ENCODE results near the gene TSPAN17. TPM values are rescaled to one million over a fixed set of nuclear protein-coding genes. Genes with fewer than 3 reads are reported as not detected.
"Not testable (repeated sequence)": the region's sequence is repeated elsewhere in the genome, so short reads cannot be mapped to it uniquely, and the experiment has no call there.

Gene TSPAN17
- total RNA-seq, 1 donor from 2014 or later, result 16.9 TPM

DNA sequence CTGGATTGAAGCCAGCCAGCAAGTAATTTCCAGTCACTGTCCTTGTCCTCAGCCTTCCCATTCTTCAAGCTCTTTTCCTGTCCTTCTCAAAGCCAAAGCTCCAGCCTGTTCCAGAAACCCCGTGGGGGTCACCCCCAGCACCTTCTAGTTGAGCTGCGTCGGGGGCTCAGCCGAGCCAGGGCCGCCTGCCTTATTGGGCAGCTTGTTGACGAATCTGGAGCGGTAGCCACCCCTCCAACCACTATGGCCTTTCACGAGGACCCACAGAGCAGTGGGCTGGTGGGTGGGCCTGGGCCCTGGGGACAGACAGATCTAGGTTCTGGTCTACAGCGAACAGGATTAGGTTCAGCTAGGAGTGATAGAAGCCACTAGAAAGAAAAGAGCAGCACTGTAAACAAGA is 47.3 kb downstream of the TSPAN17 start:
- Histone ChIP-seq H3K4me3 (no peak overlapping the region), H3K36me3 (no peaks in the 10 kb centered on the region), H3K27ac (no peak overlapping the region), H3K4me1 (peaks cover 15% of the 10 kb centered on the region), H3K9me3 (no peaks in the 10 kb centered on the region), H3K27me3 (no peaks in the 10 kb centered on the region)
- TF ChIP-seq, protein P1, sequence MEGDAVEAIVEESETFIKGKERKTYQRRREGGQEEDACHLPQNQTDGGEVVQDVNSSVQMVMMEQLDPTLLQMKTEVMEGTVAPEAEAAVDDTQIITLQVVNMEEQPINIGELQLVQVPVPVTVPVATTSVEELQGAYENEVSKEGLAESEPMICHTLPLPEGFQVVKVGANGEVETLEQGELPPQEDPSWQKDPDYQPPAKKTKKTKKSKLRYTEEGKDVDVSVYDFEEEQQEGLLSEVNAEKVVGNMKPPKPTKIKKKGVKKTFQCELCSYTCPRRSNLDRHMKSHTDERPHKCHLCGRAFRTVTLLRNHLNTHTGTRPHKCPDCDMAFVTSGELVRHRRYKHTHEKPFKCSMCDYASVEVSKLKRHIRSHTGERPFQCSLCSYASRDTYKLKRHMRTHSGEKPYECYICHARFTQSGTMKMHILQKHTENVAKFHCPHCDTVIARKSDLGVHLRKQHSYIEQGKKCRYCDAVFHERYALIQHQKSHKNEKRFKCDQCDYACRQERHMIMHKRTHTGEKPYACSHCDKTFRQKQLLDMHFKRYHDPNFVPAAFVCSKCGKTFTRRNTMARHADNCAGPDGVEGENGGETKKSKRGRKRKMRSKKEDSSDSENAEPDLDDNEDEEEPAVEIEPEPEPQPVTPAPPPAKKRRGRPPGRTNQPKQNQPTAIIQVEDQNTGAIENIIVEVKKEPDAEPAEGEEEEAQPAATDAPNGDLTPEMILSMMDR (IDR thresholded peaks at IDR 0.05), result no peak
- intact Hi-C loops (cut with DNase I), result no loop called here
- DNase-seq (ENCODE audit: extremely low spot score in 2 of 2), result no peak

DNA sequence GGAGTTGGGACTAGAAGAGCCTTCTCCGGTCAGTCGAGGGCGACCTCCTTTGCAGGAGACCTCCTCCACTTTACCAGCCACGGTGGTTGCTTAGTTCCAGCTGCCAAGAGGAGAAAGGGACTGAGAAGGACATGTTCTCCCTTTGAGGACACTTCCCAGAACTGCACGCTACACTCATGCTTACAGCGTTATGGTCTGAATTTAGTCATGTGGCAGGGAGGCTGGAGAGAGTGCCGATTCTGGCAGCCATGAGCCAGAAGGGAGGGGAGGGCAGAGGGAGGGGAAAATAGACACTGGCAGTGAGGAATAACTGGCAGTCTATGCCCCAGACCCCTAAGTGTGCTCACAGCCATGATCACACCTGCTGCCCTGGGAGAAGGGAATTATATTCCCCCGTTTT is 47.8 kb downstream of the TSPAN17 start:
- no peaks in the 10 kb centered on the region for H3K36me3 ChIP-seq
- H3K27me3 ChIP-seq, result no peaks in the 10 kb centered on the region
- intact Hi-C loops (cut with DNase I), result no loop called here
- H3K4me3 ChIP-seq, result no peak overlapping the region
- peaks cover 15% of the 10 kb centered on the region for H3K4me1 ChIP-seq
- no peaks in the 10 kb centered on the region for H3K9me3 ChIP-seq
- no peak overlapping the region for H3K27ac ChIP-seq
- DNase-seq (ENCODE audit: extremely low spot score in 2 of 2), result no peak
- TF ChIP-seq, protein P1 (IDR thresholded peaks at IDR 0.05), result no peak
- TF ChIP-seq POLR2A (IDR thresholded peaks at IDR 0.05) (no peak), POLR2AphosphoS5 (IDR thresholded peaks at IDR 0.05; ENCODE audit: insufficient read depth in 1 of 2, low read depth in 1 of 2) (no peak)

DNA sequence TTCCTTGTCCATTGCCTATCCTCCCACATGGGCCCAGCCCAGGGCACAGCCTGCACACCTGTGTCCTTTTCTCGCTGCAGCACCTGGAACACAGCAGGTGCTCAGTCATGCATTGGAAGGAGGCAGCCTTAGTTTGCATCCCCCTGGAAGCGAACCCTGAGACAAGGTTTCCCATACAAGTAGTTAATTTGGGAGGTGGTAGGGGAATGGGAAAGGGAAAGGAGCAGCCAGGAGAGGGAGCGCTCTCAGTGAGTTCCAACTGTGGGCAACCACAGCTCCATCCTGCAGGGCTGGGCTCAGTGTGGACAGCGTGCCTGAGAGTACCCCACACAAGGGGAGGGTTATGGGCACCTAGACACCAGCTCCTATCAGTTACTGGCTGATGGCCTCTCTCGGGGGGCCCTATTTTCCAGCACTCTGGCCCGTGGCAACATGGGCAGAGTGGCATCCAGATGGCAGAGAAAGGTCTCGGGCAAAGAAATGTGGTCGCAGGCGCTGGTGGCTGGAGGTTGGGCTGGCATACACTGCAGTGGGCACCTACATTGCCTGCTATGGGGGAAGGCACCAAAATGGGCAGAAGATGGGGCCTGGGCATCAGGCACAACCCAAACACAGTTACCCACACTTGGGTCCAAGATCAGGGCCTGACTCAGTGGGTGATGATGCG is 50.1 kb downstream of the TSPAN17 start:
- Histone ChIP-seq H3K4me3 (no peak overlapping the region), H3K27me3 (no peaks in the 10 kb centered on the region), H3K27ac (no peak overlapping the region), H3K9me3 (no peaks in the 10 kb centered on the region), H3K36me3 (no peaks in the 10 kb centered on the region), H3K4me1 (peaks cover 15% of the 10 kb centered on the region)
- TF ChIP-seq, protein P1 (IDR thresholded peaks at IDR 0.05), result no peak
- TF ChIP-seq POLR2AphosphoS5 (IDR thresholded peaks at IDR 0.05; ENCODE audit: insufficient read depth in 1 of 2, low read depth in 1 of 2), result no peak
- no peak for TF ChIP-seq POLR2A (IDR thresholded peaks at IDR 0.05)
- intact Hi-C loops (cut with DNase I), result no loop called here
- DNase-seq (ENCODE audit: extremely low spot score in 2 of 2), result no peak

DNA sequence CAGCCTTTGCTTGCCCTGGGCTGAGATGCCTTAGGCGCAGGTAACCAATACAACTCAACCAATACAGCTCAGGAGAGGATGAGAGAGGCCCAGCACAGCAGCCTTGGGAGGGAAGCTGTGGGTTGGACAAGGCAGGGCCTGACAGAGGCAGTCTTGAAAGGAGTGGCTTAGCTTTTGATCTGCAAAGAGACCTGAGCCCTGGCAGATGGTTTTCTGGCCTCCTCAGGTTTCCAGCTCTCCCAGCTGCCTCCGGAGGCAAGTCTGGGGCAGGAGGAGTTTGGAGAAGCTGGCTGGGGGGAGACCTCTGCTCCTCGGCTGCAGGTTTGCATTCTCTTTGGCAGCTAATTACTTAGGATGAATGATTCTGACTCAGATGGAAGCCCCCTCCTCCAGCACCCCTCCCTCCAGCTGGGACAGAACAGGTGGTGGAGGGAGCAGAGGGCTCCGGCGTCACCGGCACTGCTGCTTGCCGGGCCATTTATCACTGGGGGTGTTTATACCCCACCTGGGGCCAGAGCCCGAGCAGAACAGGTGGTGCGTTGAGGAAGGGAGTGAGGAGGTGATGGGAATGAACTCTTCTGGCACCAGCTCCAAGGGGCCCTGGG is 50.8 kb downstream of the TSPAN17 start:
- Histone ChIP-seq H3K9me3 (no peaks in the 10 kb centered on the region), H3K27ac (no peak overlapping the region), H3K36me3 (no peaks in the 10 kb centered on the region), H3K27me3 (no peaks in the 10 kb centered on the region), H3K4me3 (no peak overlapping the region), H3K4me1 (peaks cover 8% of the 10 kb centered on the region)
- TF ChIP-seq POLR2AphosphoS5 (IDR thresholded peaks at IDR 0.05; ENCODE audit: insufficient read depth in 1 of 2, low read depth in 1 of 2), result no peak
- no peak for TF ChIP-seq POLR2A (IDR thresholded peaks at IDR 0.05)
- intact Hi-C loops (cut with DNase I), result no loop called here
- no peak for DNase-seq (ENCODE audit: extremely low spot score in 2 of 2)

DNA sequence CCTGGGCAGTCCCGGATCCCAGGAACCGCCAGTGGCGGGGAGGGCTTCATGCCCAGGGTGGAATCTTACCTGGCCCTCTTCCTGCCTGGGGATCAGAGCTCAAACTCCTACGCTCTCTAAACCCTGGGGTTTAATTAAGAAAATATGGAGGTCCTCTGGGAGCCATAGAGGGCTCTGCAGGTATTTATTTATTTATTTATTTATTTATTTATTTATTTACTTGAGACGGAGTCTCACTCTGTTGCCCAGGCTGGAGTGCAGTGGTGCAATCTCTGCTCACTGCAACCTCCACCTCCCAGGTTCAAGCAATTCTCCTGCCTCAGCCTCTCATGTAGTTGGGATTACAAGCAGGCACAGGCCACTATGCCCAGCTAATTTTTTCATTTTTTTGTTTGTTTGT is 52.2 kb downstream of the TSPAN17 start:
- H3K4me1 ChIP-seq; DNase-seq (ENCODE audit: extremely low spot score in 2 of 2); H3K4me3 ChIP-seq; intact Hi-C loops (cut with DNase I); H3K27ac ChIP-seq; H3K36me3 ChIP-seq; H3K27me3 ChIP-seq; H3K9me3 ChIP-seq: not testable (repeated sequence)

DNA sequence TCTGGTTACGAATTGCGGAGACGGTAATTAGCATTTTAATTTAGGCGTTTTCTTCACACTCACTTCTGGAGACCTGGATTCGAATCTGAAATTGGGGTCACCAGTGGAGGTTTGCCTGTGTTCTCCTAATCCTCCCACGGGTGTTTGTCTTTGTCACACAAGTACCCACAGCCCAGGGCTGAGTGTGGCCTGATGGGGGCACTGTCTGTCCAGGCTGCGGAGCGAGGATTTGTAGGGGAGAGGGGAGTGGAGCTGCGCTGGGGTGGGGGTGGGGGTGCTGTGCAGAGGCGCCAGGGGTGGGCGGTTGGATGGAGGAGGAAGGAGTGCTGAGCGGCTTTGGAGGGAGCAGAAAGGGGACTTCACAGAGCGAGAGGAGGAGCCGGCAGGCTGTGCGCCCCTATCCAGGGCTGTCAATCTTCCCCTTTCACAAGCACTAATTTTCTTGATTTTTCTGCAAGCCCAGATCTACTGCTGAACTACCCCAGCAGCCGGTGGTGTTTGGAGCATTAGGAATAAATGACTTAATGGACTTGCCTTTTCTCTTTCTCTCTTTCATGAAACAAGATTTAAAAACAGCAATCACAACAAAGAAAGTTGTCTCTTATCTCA is 53.1 kb downstream of the TSPAN17 start:
- H3K4me1 ChIP-seq, result no peaks in the 10 kb centered on the region
- intact Hi-C loops (cut with DNase I), result no loop called here
- TF ChIP-seq POLR2AphosphoS5 (IDR thresholded peaks at IDR 0.05; ENCODE audit: insufficient read depth in 1 of 2, low read depth in 1 of 2) (no peak), POLR2A (IDR thresholded peaks at IDR 0.05) (no peak)
- TF ChIP-seq, protein P1 (IDR thresholded peaks at IDR 0.05), result no peak

More for the DNA sequence above, 53.1 kb downstream of the TSPAN17 start:
- Histone ChIP-seq H3K27me3 (no peaks in the 10 kb centered on the region), H3K9me3 (no peaks in the 10 kb centered on the region), H3K27ac (no peak overlapping the region), H3K36me3 (no peaks in the 10 kb centered on the region), H3K4me3 (no peak overlapping the region)
- DNase-seq (ENCODE audit: extremely low spot score in 2 of 2), result no peak

Data from vagina (tissue), 2 donors.